Measurements from ENCODE around the gene SCUBE2. TPM values are rescaled to one million over a fixed set of nuclear protein-coding genes. Genes with fewer than 3 reads are reported as not detected.
A peak's percentile ranks its signal among the peaks of the same experiment; 100 is the strongest.

The SCUBE2 gene
- total RNA-seq, 1 donor from 2014 or later, result 7.1 TPM

- TF ChIP-seq CTCF (IDR thresholded peaks at IDR 0.05), result no peak
- Histone ChIP-seq H3K27me3 (ENCODE audit: low read depth) (no peaks in the 10 kb centered on the region), H3K4me1 (peaks cover 24% of the 10 kb centered on the region), H3K9me3 (no peaks in the 10 kb centered on the region), H3K36me3 (peaks cover 53% of the 10 kb centered on the region), H3K4me3 (no peak overlapping the region), H3K27ac (no peak overlapping the region)
- ATAC-seq (peak; percentile 5 to 32), DNase-seq (no peak)
- intact Hi-C loops (cut with DNase I), result loop anchor here (10.0 kb wide), 1 partner anchor 123 kb away; no protein-coding TSS in a partner anchor
Measured at GRCh38 chr11:9138133-9138453, 46.7 kb upstream of the SCUBE2 start.

GRCh38 chr11:9137293-9138132 is 46.1 kb upstream of the SCUBE2 start:
- peak; percentile 96 to 97 for ATAC-seq
- Histone ChIP-seq H3K4me1 (peaks cover 24% of the 10 kb centered on the region), H3K36me3 (peaks cover 47% of the 10 kb centered on the region), H3K4me3 (no peak overlapping the region), H3K27me3 (ENCODE audit: low read depth) (no peaks in the 10 kb centered on the region), H3K27ac (peak overlapping the region; percentile 42), H3K9me3 (no peaks in the 10 kb centered on the region)
- peak; percentile 81 for DNase-seq
- intact Hi-C loops (cut with DNase I), result loop anchor here (10.0 kb wide), 1 partner anchor 123 kb away; no protein-coding TSS in a partner anchor
- peak; percentile 97 for TF ChIP-seq CTCF (IDR thresholded peaks at IDR 0.05)

- intact Hi-C loops (cut with DNase I), result loop anchor here (10.0 kb wide), 1 partner anchor 122 kb away; no protein-coding TSS in a partner anchor
Measured at GRCh38 chr11:9136741-9137140, 45.3 kb upstream of the SCUBE2 start.

GRCh38 chr11:9133956-9134355 is 42.6 kb upstream of the SCUBE2 start:
- H3K4me1 ChIP-seq, result peaks cover 19% of the 10 kb centered on the region
- TF ChIP-seq CTCF (IDR thresholded peaks at IDR 0.05), result no peak
- DNase-seq (no peak), ATAC-seq (no peak)
- no peaks in the 10 kb centered on the region for H3K27me3 ChIP-seq (ENCODE audit: low read depth)
- peaks cover 13% of the 10 kb centered on the region for H3K36me3 ChIP-seq
- H3K9me3 ChIP-seq, result no peaks in the 10 kb centered on the region
- intact Hi-C loops (cut with DNase I), result loop anchor here (10.0 kb wide), 1 partner anchor 119 kb away; no protein-coding TSS in a partner anchor
- H3K27ac ChIP-seq, result no peak overlapping the region
- H3K4me3 ChIP-seq, result no peak overlapping the region

More at GRCh38 chr11:9136741-9137140, 45.3 kb upstream of the SCUBE2 start:
- H3K27me3 ChIP-seq (ENCODE audit: low read depth), result no peaks in the 10 kb centered on the region
- H3K9me3 ChIP-seq, result no peaks in the 10 kb centered on the region
- TF ChIP-seq CTCF (IDR thresholded peaks at IDR 0.05), result no peak
- H3K4me1 ChIP-seq, result peaks cover 24% of the 10 kb centered on the region
- no peak overlapping the region for H3K27ac ChIP-seq
- DNase-seq (no peak), ATAC-seq (no peak)
- H3K36me3 ChIP-seq, result peaks cover 40% of the 10 kb centered on the region
- H3K4me3 ChIP-seq, result no peak overlapping the region

GRCh38 chr11:9132203-9132878 is 40.9 kb upstream of the SCUBE2 start:
- TF ChIP-seq CTCF (IDR thresholded peaks at IDR 0.05), result no peak
- H3K27ac ChIP-seq, result no peak overlapping the region
- peaks cover 4% of the 10 kb centered on the region for H3K36me3 ChIP-seq
- no peaks in the 10 kb centered on the region for H3K27me3 ChIP-seq (ENCODE audit: low read depth)
- intact Hi-C loops (cut with DNase I), result loop anchor here (10.0 kb wide), 1 partner anchor 118 kb away; no protein-coding TSS in a partner anchor
- no peak overlapping the region for H3K4me3 ChIP-seq
- DNase-seq (no peak), ATAC-seq (no peak)
- H3K9me3 ChIP-seq, result no peaks in the 10 kb centered on the region
- peaks cover 3% of the 10 kb centered on the region for H3K4me1 ChIP-seq

Measured in lower lobe of right lung (tissue), 2 donors.